ENCODE data around the gene RIC8A. TPM values are rescaled to one million over a fixed set of nuclear protein-coding genes. Genes with fewer than 3 reads are reported as not detected.
A peak's percentile ranks its signal among the peaks of the same experiment; 100 is the strongest.

Gene RIC8A
- total and polyA plus RNA-seq, 9 of the 15 experiments (the other 6 are each of a cell fraction or from before 2014, with no cell fraction given), result 10.7 to 108 (median 72.1) TPM

- TF ChIP-seq E2F6 (IDR thresholded peaks at IDR 0.05; ENCODE audit: borderline replicate concordance in 1 of 2, extremely low read depth in 1 of 2, insufficient read depth in 1 of 2, insufficient read length in 1 of 2, low read depth in 1 of 2, low read length in 1 of 2, poor library complexity in 1 of 2, severe bottlenecking in 1 of 2) (peak; percentile 18 to 78), KLF16 (IDR thresholded peaks at IDR 0.05) (no peak), TSC22D4 (tag; IDR thresholded peaks at IDR 0.05) (no peak), CBX1 (IDR thresholded peaks at IDR 0.05; ENCODE audit: low read depth) (peak; percentile 32; the same call in 1 of the 2 replicates), CHD1 (IDR thresholded peaks at IDR 0.05; ENCODE audit: low read length) (peak; percentile 97), ZBTB40 (IDR thresholded peaks at IDR 0.05) (no peak), ZBTB40 (CRISPR knock-in tag; IDR thresholded peaks at IDR 0.05) (no peak), SIN3B (IDR thresholded peaks at IDR 0.05; ENCODE audit: low read depth) (peak; percentile 42), HMG20B (CRISPR knock-in tag; IDR thresholded peaks at IDR 0.05) (no peak), ARNT (IDR thresholded peaks at IDR 0.05) (no peak; a peak in 1 of 4 replicates), ZNF583 (CRISPR knock-in tag; IDR thresholded peaks at IDR 0.05) (no peak; the same call in 1 of the 2 replicates), ZC3H4 (CRISPR knock-in tag; IDR thresholded peaks at IDR 0.05; ENCODE audit: borderline replicate concordance) (peak; percentile 6; the same call in 1 of the 2 replicates), TSHZ1 (CRISPR knock-in tag; IDR thresholded peaks at IDR 0.05) (no peak), ZNF77 (CRISPR knock-in tag; IDR thresholded peaks at IDR 0.05) (no peak), SETDB1 (IDR thresholded peaks at IDR 0.05; ENCODE audit: low read length) (no peak)
Measured at GRCh38 chr11:208181-208916, 841 bp downstream of the RIC8A start (continued).
